Measurements from ENCODE around the gene YY1.
A peak's percentile ranks its signal among the peaks of the same experiment; 100 is the strongest.
"Not testable (repeated sequence)": the region's sequence is repeated elsewhere in the genome, so short reads cannot be mapped to it uniquely, and the experiment has no call there.

YY1 gene

GRCh38 chr14:100213956-100214769 is 24.8 kb upstream of the YY1 start:
- DNase-seq (ENCODE audit: low read depth in 1 of 2, low spot score in 1 of 2) = peak; percentile 86 to 87

DNA sequence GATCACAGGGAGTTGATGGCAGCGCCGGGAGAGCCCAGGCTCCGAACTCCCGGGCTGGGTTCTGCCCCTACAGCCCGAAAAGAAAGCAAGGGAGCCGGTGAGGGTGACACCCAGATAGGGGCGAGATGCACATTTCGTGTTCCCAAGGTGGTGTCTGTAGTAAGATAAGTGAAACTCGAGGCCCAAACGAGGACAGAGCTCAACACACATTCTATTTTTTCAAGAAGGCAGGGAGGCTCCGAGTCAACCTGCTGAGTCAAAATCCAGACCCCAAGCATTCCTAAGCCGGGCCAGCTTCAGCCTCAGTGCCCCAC is 24.2 kb upstream of the YY1 start:
- no peak for DNase-seq (ENCODE audit: low read depth in 1 of 2, low spot score in 1 of 2)

GRCh38 chr14:100215330-100215885 is 23.5 kb upstream of the YY1 start:
- DNase-seq (ENCODE audit: low read depth in 1 of 2, low spot score in 1 of 2) = no peak

DNA sequence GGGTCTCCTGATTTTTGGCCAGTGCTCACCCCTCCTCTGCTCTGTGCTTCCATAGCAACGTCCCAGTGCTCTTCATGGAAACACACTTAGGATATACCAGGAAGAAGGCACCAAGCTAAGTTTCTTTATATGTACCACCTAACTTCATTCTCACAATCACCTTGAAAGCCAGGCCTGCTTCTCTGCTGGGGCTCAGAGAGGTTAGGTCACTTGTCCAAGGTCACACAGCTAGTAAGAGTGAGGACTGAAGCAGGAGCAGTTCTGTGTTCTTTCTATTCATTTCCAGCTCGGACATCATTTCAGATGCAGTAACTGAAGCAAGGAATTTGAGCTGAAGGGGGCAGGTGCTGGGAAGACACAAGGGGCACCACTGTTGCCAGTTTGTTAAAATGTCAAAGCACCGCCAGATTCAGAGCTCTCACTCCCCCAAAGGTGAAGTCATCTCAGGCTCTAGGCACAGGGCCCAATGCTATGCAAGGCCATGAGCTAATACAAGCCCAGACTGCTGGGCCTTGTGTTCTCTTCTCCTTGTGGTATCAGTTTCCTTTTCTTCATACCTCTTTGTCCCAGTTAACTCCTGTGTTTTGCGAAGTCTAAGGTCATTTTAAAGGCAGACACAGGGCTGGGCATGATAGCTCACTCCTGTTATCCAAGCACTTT is 19.7 kb upstream of the YY1 start:
- no peak for DNase-seq (ENCODE audit: low read depth in 1 of 2, low spot score in 1 of 2)

GRCh38 chr14:100221533-100222223 is 17.3 kb upstream of the YY1 start:
- peak; percentile 40 to 62 for DNase-seq (ENCODE audit: low read depth in 1 of 2, low spot score in 1 of 2)

DNA sequence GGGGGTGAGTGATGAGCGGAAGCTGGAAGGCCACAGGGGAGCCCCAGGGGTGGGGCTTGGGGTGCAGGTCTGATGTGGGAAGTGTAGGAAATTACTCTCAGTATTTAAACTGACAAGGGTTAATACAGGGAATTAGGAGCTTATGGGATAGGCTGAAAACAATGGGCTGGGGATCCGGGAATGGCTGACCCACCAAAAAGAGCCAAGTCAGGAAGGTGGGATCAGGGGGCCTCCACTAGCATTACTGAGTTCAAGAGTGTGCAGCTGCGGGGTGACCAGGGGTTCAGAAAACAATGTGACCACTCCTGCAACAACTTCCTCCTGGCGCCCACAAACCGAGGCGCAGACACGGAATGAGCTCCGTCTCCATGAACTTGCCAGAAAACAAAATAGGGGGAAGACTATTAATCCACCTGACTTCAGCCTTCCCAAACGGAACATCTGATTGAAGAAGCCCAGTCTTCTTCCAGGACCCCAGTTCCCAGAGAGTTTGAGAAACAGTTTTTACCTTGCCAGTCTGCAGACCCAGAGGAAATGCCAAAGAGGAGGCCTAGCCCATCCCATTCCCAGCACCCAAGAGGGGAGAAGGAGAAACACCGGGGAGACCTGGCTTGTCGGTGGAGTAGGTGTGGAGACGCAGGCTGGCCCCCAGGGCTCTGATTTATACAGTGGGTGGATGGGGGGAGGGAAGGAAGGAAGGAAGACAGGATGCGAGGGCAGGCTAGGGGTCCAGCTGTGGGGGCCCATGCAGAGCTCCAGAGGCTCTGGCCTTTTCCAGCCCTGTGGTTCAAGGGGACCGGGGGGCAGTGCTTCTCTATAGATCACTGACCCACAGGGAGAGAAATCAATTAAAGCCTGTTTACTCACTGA is 16.5 kb upstream of the YY1 start:
- DNase-seq (ENCODE audit: low read depth in 1 of 2, low spot score in 1 of 2) = no peak

DNA sequence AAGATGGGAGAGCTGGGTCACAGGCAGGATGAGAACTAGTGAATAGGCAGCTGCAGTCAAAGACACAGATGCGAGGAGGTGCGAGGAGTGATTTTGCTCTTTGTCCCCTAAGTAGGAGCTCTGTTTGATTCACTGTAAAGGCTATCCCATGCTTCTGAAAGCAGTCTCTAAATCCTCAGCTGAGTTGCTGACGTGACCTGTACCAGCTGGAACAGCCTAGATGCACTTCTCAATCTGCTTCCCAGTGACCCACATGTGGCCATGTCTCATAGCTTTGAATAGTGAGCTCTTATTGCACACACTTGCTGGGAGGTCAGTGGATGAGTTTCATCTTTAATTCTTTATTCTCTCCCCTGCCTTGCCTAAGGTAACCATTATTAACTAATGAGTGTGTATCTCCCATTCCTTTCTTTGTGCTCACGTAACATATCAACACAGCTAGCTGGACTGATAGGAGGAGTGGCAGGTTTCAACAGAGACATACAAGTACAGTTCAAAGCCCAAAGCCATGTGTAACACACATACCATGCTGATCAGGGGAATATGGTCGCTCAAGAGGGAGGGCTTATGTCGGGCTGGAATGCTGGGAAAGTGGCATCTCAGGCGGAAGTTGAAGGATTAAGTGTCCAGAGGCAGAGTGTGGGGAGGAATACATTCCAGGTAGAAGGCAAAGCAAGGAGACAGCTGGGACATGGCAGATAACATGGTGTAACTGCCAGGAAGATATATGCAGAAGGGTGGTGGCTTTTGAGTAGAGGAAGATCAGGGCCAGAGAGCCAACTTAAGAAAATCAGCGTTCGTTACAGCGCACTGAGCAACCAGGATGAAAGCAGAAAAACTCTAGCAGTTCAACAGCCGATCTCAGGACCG is 15.4 kb upstream of the YY1 start:
- DNase-seq (ENCODE audit: low read depth in 1 of 2, low spot score in 1 of 2) = no peak

- DNase-seq (ENCODE audit: low read depth in 1 of 2, low spot score in 1 of 2) = no peak
These were observed 14.6 kb upstream of the YY1 start for GRCh38 chr14:100224229-100224866.

- no peak for DNase-seq (ENCODE audit: low read depth in 1 of 2, low spot score in 1 of 2)
These were observed 13.8 kb upstream of the YY1 start for GRCh38 chr14:100225169-100225568.

DNA sequence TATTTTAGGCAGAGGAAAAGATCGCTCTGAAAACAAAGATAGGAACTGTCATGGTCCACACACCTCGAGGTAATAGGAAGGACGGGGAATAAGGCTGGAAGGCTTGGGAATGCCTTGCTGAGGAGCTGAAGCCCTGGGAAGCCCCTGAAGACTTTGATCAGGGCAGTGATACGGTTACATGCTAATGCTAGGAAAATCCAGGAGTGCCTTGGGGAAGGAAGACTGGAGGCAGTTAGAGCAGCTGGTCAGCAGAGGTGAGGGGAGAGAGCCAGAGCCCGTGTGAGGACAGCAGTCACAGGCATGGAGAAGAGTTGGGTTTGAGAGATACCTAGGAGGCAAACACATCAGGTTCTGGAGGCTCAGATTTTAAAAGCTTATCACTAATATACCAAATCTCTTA is 8.6 kb upstream of the YY1 start:
- DNase-seq (ENCODE audit: low read depth in 1 of 2, low spot score in 1 of 2) = no peak

DNA sequence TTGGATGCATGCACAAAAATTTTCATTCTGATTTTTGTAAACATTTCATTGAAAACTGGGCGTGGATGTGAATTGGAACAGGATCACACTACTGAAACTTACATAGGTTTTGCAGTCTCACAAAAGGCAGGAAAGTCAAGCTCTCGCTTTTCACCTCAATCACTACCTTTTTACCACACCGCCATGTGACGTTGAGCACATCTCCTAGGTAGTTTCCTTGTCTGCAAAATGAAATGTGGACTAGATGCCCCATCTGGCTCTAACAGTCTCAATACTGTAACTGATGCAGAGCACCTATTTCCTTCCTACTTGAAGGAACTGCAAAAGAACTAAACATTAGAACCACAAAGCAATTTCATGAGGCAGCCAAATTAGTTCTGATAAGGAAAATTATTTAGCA is 4.4 kb upstream of the YY1 start:
- no peak for DNase-seq (ENCODE audit: low read depth in 1 of 2, low spot score in 1 of 2)

DNA sequence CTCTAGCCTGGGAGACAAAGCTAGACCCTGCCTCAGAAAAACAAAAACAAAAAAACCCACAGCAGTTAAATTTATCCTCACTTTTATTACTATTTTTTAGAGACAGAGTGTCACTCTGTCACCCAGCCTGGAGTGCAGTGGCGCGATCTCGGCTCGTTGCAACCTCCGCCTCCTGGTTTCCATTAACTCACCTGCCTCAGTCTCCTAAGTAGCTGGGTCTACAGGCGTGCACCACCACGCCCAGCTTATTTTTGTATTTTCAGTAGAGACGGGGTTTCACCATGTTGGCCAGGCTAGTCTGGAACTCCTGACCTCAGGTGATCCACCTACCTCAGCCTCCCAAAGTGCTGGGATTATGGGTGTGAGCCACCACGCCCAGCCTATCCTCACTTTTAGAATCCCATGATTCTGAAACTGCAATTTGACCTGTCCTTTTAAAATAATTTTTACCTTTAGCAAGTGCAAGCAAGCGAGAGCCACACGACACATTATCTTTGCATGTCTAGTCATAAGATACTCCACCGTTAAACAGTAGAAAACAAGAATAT is 2.6 kb upstream of the YY1 start:
- not testable (repeated sequence) for DNase-seq (ENCODE audit: low read depth in 1 of 2, low spot score in 1 of 2)

DNA sequence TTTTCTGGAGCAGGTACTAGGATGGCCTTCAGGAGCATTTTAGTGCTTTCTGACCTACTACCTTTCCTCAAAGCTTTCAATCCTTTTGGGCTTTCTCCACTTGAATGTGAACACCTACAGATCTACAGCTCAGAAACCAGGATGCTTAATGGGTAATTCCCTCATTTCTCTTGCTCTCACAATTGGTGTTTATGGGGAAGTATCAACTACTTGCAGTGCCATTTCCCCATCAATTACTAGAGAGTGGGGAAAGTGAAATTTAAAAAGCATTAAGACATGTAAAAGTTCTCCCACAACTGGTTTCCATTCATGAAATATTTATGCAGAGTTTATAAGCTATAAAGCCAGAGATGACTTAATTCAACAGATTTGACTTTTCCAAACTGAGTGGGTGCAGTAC is 2.1 kb upstream of the YY1 start:
- no peak for DNase-seq (ENCODE audit: low read depth in 1 of 2, low spot score in 1 of 2)

DNA sequence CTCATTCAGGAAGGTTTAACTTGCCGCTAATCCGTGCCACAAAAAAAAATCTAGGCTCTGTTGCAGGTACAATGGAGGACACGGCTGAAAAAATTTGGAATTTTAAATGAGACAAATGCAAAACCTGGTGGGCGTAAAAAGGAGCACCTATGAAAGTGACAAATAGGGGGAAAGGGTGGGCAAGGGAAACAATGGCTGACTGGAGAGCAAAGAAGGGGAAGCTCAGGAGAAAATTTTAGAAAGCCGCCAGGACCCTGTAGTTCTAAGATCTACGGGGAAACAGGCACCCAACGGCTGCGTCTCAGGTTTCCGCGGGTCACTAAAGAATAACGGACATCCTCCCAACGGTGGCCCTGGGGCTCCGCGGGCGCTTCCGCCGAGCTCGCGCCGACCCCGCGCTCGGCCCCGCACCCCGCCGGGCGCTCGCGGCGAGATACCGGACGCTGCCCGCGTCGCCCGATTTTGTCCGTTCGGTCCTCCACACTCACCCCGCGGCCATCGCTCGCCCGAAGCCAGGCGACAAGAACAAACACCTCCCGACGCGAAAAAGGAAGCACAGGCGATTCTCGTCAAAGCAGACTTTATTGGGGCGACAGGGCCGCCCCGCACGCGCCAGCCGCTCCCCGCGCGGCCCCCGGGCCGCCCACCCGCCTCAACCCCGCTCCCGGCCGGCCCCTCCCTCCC is 1.1 kb upstream of the YY1 start:
- peak; percentile 19 to 32 for DNase-seq (ENCODE audit: low read depth in 1 of 2, low spot score in 1 of 2)

GRCh38 chr14:100239211-100239839 is 381 bp downstream of the YY1 start:
- no peak for DNase-seq (ENCODE audit: low read depth in 1 of 2, low spot score in 1 of 2)

- peak; percentile 70 to 73 for DNase-seq (ENCODE audit: low read depth in 1 of 2, low spot score in 1 of 2)
These were observed 1.1 kb downstream of the YY1 start for GRCh38 chr14:100239840-100240667.

- no peak for DNase-seq (ENCODE audit: low read depth in 1 of 2, low spot score in 1 of 2)
These were observed 1.7 kb downstream of the YY1 start for GRCh38 chr14:100240668-100241032.

Data from activated CD4-positive, alpha-beta T cell treated with anti-CD3 and anti-CD28 coated beads, Interleukin-2, amount 50 U/mL, for 24 hours (primary cell).